AG08395 (cell line): Measurements from ENCODE around the gene KTN1.

Experiments used
- DNase-seq: peaks from one replicate; pipeline ENCODE4 v3.0.0; 2012; ENCODE audit warnings: mixed read lengths, low spot score

The KTN1 gene

GRCh38 chr14:55579724-55580469, at the start of gene KTN1:
KTN1 (plus strand) TSS chr14:55580207; CDS start chr14:55612049, 31,842 bp downstream.
- peak; percentile 89 for DNase-seq

DNA sequence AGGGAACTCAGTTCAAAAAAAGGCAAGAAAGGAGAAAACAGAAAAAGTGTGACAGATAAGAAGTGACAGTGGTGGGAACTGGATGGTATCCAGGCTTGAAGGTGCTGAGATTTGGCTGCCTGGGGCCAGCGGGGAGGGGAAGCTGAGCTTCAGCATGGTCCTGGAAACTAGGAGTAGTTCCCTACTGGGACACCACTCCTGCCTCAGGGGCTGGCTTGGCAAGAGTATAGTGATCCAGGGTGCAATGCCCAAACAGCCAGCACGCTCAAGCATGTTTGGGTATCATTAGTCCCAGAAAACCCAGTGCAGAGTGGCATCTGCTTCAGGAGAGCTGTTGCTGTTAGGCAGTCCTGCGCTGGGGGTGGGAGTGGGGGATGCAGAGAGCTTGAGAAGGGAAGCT, 49.5 kb upstream of the KTN1 start:
- no peak for DNase-seq

GRCh38 chr14:55532645-55533344, 47.2 kb upstream of the KTN1 start:
- DNase-seq = no peak

GRCh38 chr14:55533960-55534359, 46.0 kb upstream of the KTN1 start:
- no peak for DNase-seq

DNA sequence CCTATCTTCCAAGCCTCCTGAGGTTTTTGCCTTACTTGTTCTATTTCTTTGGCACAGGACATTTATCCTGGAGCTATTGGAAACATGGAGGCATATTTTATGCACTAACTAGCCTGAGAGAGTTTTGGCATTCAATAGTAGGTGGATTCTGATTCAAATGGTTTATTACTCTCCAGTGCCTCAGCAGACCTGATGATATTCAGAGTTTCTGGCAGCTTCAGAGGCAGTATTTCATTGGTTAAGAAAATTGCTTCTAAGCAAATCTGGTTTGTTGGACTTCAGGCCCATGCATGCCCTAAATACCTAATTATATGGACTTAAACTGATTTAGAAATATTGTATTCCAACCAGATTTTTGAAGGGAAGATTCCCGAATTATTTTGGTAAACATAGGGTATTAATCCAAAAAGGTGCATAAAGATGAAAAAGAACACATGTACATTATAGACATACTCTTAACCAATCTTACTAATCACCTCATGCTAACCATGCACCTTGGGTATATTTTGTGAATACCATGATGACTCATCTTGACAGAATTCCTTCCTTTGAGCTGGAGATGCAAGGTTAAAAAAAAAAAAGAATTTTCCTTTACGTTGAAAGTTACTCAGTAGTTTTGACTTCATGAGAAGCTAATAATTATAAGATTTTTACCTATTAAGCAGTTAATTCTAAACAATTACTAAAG, 44.3 kb upstream of the KTN1 start:
- no peak for DNase-seq

GRCh38 chr14:55536204-55536708, 43.8 kb upstream of the KTN1 start:
- no peak for DNase-seq

- no peak for DNase-seq
Measured at GRCh38 chr14:55537782-55538181, 42.2 kb upstream of the KTN1 start.

GRCh38 chr14:55539975-55540374, 40.0 kb upstream of the KTN1 start:
- DNase-seq = no peak

DNA sequence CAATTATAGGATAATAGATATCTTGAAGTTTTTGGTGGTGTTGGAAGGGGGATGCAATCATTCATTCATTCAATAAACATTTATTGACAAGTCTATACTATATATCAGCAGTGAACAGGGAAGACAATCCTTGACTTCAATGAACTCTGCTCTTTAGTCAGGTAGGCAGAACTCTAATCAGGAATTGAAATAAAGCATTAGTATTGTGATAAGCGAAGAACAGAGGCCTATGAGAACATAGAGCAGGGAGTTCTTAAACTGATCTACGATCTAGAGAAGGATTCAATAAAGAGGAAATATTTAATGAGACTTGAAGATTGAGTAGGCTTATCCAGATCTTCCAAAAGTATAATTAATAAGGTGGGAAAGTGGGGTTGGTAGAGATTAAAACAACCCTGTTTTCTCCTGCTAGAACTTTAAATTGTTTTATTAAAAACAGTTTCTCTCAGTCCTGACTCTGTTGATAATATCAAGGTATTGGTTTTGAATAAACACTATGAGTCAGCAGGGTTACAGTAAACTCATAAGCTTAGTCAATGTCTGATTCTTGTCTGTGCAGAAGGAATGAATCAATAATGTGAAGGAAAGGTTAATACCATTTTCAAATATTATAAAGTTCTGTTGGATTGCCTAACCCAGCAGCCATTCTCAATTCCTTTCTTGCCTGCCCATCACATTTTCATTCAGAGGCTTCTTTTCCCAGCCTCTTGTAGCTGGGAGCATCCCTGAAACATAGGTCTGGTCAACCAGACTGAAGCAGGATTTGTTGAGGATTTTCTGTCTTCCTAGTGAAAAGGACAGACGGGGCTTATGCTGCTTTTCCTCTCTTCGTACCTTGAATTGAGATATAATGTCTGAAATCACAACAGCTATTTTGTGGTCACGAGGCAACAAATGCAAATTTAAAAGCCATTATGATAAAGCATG, 38.9 kb upstream of the KTN1 start:
- DNase-seq = no peak

GRCh38 chr14:55545779-55546178, 34.2 kb upstream of the KTN1 start:
- DNase-seq = no peak

DNA sequence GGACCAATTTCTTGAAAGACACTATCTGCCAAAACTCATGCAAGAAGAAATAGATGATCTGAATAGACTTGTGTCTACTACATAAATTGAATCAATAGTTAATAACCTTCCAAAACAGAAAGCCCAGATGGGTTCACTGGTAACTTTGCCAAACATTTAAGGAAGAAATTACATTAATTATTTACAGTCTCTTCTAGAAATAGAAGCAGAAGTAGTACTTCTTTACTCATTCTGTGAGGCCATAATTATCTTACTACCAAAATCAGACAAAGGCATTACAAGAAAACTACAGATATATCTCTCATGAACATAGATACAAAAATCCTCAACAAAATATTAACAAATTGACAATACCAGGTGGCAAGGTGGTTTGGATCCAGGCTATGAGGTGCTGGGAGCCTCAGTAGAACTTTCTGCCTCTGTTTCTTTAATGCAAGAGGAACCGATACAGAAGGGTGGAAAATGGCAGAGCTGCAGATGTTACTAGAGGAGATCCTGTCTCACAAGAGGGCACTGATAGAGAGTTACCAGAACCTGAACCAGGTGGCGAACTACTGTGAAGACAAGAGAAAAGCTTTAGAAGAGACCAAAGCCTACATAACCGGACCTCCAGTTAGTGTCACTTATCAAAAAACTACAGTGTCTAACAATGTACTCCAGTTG, 33.7 kb upstream of the KTN1 start:
- DNase-seq = no peak

DNA sequence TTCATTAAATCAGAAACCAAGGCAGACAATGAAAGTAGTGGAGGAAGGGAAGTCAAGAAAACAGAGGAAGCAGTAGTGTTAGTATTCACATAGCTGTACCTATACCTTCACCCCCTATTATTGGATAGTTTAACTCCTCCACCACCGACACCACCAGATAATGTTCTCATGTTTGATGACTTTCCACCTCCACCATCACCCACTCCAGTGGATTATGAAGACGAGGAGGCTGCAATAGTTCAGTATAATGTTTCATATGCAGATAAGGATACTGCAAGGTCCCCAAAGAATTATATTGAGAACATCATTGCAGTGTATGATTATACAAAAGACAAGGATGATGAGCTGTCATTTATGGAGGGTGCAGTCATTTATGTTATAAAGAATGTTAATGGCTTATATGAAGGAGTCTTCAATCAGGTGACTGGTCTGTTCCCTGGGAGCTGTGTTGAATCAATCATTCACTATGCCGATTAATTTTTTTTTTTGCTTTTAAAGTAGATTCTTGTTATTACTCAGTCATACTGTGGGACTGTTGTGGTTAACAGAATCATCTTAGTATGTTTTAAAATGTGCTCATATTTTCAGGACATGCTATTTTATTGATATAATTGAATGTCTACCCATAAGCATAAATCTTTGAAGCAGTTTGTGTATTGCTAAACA, 32.2 kb upstream of the KTN1 start:
- no peak for DNase-seq

GRCh38 chr14:55553791-55554190, 26.2 kb upstream of the KTN1 start:
- no peak for DNase-seq

- peak; percentile 88 for DNase-seq
Measured at GRCh38 chr14:55556929-55557623, 22.9 kb upstream of the KTN1 start.

DNA sequence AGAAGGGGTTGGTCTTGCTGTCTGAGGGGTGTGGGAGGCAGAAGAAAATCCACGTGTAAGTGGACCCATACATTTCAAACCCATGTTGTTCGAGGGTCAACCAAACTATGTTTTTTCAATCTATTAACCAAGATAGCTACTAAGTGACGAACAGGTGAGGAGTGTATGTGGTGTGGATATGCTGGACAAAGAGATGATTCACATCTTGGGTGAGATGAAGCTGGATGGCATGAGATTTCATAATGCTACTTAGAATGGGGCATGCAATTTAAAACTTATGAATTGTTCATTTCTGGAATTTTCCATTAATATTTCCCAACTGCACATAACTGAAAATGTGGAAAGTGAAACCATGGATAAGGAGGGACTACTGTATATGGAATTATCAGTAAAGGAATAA, 17.9 kb upstream of the KTN1 start:
- no peak for DNase-seq

- DNase-seq = no peak
Measured at GRCh38 chr14:55568618-55569017, 11.4 kb upstream of the KTN1 start.

- DNase-seq = no peak
Measured at GRCh38 chr14:55571125-55571889, 8.7 kb upstream of the KTN1 start.

GRCh38 chr14:55572578-55572977, 7.4 kb upstream of the KTN1 start:
- DNase-seq = no peak

DNA sequence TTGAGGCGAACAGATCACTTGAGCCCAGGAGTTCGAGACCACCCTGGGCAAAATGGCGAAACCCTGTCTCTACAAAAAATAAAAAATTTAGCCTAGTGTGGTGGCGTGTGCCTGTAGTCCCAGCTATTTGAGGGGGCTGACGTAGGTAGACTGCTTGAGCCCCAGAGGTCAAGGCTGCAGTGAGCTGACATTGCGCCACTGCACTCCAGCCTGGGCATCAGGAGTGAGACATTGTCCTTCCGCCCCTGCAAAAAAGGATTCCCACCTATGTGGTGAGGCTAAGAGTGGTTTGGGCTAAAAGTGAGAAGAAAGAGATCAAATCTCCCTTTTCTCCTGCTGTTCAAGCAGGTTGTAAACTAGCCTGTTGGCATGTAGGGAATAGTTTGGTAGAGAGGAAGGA, 5.0 kb upstream of the KTN1 start:
- no peak for DNase-seq
